RKO (cell line): ENCODE results near the gene FLYWCH2.
"Not testable (repeated sequence)": the region's sequence is repeated elsewhere in the genome, so short reads cannot be mapped to it uniquely, and the experiment has no call there.

Source experiments
- DNase-seq: peaks from one replicate; pipeline ENCODE4 v3.0.0-alpha.2; 2016; ENCODE audit warnings: low spot score

Gene FLYWCH2

DNA sequence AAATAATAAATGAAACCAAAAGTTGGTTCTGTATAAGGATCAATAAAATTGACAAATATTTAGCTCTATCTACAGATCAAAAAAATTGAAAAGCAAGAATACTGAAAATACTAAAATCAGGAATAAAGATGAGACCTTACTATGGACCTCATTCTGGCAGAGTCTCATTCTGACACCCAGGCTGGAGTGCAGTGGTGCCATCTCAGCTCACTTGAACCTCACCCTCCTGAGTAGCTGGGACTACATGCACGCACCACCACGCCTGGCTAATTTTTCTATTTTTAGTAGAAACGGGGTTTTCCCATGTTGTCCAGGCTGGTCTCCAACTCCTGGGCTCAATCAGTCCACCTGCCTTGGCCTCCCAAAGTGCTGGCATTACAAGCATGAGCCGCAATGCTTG is 59.0 kb downstream of the FLYWCH2 start:
- DNase-seq: no peak

DNA sequence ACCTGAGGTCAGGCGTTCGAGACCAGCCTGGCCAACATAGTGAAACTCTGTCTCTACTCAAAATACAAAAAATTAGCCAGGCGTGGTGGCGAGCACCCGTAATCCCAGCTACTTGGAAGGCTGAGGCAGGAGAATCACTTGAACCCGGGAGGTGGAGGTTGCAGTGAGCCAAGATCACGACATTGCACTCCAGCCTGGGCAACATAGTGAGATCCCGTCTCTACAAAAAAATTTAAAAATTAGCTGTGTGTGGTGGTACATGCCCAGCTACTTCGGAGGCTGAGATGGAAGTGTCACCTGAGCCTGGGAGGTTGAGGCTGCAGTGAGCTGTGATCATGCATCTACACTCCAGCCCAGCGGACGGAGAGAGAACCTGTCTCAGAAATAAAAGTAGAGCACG is 60.7 kb downstream of the FLYWCH2 start:
- not testable (repeated sequence) for DNase-seq

DNA sequence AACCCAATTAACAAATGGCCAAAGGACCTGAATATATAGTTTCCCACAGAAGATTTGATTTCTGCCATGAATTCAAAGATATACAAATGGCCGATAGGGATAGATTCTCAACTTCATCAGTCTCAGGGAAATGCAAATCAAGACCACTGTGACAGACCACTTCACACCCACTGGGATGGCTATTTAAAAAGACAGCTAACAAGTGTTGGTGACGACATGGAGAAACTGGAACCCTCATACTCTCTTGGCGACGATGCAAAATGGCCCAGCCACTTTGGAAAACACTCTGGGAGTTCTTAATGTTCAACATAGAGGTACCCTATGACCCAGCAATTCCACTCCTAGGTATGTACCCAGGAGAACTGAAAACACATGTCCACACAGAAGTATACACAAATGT is 63.6 kb downstream of the FLYWCH2 start:
- DNase-seq: no peak
